Measurements from ENCODE around the gene NRAP. TPM values are rescaled to one million over a fixed set of nuclear protein-coding genes. Genes with fewer than 3 reads are reported as not detected.

The NRAP gene
- total and polyA plus RNA-seq, 2 donors (not counting 3 experiments of a cell fraction or from before 2014, with no cell fraction given), result not detected

DNA sequence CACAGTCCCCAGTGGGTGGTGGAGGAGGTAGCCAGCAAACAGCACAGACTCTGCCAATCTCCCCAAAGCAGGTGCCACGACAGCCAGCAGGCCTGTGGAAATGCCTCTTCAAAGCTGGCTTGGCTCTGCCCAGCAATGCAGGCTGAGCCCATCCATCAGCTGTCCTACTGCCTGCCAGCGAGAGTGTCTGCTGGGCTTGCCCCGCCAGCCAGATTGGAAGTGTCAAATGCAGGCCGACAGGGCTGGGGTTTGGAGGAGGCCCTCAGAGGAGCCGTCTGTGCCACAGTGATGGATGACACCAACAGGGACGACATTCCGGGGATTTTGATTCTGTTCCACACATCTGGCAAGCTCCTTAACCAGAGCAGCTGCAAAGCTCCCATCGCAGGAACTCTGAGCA is 94.3 kb downstream of the NRAP start:
- POLR2A ChIA-PET, result no interaction called here
- Histone ChIP-seq H3K4me2 (ENCODE audit: insufficient read depth, low read length) (no peak overlapping the region), H3K9me3 (replicated peaks; ENCODE audit: control insufficient read depth, insufficient read depth, low read length) (no peaks in the 10 kb centered on the region), H3K27me3 (ENCODE audit: control insufficient read depth in 2 of 2, insufficient read depth in 2 of 2, low read length in 2 of 2) (peaks cover 0 to 2% of the 10 kb centered on the region in 2 experiments), H3K9ac (replicated peaks; ENCODE audit: extremely low read depth, insufficient read depth, low read length) (no peak overlapping the region), H3K79me2 (ENCODE audit: control insufficient read depth, insufficient read depth, low read length) (no peaks in the 10 kb centered on the region), H3K4me3 (replicated peaks in 1 of 3; ENCODE audit: insufficient read depth in 1 of 3, low read depth in 1 of 3, low read length in 3 of 3) (no peak overlapping the region), H3K27ac (ENCODE audit: insufficient read depth, low read depth, low read length) (no peak overlapping the region), H2AFZ (ENCODE audit: low read depth, low read length) (no peak overlapping the region), H3K9me1 (replicated peaks; ENCODE audit: control insufficient read depth, extremely low read depth, insufficient read depth, low read length) (no peaks in the 10 kb centered on the region), H4K20me1 (replicated peaks; ENCODE audit: control insufficient read depth, extremely low read depth, insufficient read depth, low read length) (no peaks in the 10 kb centered on the region), H3K4me1 (ENCODE audit: control insufficient read depth, extremely low read depth, insufficient read depth, low read length) (no peaks in the 10 kb centered on the region), H3K36me3 (ENCODE audit: control insufficient read depth in 2 of 2, extremely low read depth in 1 of 2, insufficient read depth in 2 of 2, low read length in 2 of 2) (no peaks in the 10 kb centered on the region)
- no peak for FAIRE-seq
- no peak for DNase-seq (ENCODE audit: low read depth, low spot score)
- dilution Hi-C loops (cut with MboI; ENCODE audit: extremely low pct_ligation_motif_present, low sequenced_read_pairs) (no loop called here), intact Hi-C loops (cut with micrococcal nuclease) (loop anchor here (10.0 kb wide), 1 partner anchor 885 kb away; no protein-coding TSS in a partner anchor)
- CTCF ChIA-PET, result no interaction called here
- no TSS peak for BruUV-seq (replicated peaks)
- no peak for TF ChIP-seq POLR2A (IDR thresholded peaks at IDR 0.05; ENCODE audit: low read depth, low read length)
- TF ChIP-seq POLR2AphosphoS5 (IDR thresholded peaks at IDR 0.05; ENCODE audit: insufficient read depth, low read depth, low read length), result no peak
- TF ChIP-seq, protein P1, sequence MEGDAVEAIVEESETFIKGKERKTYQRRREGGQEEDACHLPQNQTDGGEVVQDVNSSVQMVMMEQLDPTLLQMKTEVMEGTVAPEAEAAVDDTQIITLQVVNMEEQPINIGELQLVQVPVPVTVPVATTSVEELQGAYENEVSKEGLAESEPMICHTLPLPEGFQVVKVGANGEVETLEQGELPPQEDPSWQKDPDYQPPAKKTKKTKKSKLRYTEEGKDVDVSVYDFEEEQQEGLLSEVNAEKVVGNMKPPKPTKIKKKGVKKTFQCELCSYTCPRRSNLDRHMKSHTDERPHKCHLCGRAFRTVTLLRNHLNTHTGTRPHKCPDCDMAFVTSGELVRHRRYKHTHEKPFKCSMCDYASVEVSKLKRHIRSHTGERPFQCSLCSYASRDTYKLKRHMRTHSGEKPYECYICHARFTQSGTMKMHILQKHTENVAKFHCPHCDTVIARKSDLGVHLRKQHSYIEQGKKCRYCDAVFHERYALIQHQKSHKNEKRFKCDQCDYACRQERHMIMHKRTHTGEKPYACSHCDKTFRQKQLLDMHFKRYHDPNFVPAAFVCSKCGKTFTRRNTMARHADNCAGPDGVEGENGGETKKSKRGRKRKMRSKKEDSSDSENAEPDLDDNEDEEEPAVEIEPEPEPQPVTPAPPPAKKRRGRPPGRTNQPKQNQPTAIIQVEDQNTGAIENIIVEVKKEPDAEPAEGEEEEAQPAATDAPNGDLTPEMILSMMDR (IDR thresholded peaks at IDR 0.05; ENCODE audit: extremely low read depth in 1 of 2, insufficient read depth in 1 of 2, low read depth in 1 of 2, low read length in 2 of 2), result no peak
- TF ChIP-seq JUN (IDR thresholded peaks at IDR 0.05; ENCODE audit: borderline replicate concordance, insufficient read depth, insufficient read length, low read depth), result no peak
- no peak for TF ChIP-seq MYC (IDR thresholded peaks at IDR 0.05; ENCODE audit: low read depth, low read length)
- TF ChIP-seq GATA2 (IDR thresholded peaks at IDR 0.05; ENCODE audit: insufficient read depth, insufficient read length, low read depth, low read length), result no peak
- TF ChIP-seq EZH2 (IDR thresholded peaks at IDR 0.05; ENCODE audit: borderline replicate concordance, low read depth, low read length, severe bottlenecking), result no peak
- TF ChIP-seq, protein P2, sequence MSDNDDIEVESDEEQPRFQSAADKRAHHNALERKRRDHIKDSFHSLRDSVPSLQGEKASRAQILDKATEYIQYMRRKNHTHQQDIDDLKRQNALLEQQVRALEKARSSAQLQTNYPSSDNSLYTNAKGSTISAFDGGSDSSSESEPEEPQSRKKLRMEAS (IDR thresholded peaks at IDR 0.05; ENCODE audit: insufficient read depth, insufficient read length), result no peak
- no peak for TF ChIP-seq FOS (IDR thresholded peaks at IDR 0.05; ENCODE audit: borderline replicate concordance, insufficient read depth, low read length)

Data from endothelial cell of umbilical vein (primary cell).